Measurements from ENCODE around the gene CNTNAP2.
"Not testable (repeated sequence)": the region's sequence is repeated elsewhere in the genome, so short reads cannot be mapped to it uniquely, and the experiment has no call there.

The CNTNAP2 gene

DNA sequence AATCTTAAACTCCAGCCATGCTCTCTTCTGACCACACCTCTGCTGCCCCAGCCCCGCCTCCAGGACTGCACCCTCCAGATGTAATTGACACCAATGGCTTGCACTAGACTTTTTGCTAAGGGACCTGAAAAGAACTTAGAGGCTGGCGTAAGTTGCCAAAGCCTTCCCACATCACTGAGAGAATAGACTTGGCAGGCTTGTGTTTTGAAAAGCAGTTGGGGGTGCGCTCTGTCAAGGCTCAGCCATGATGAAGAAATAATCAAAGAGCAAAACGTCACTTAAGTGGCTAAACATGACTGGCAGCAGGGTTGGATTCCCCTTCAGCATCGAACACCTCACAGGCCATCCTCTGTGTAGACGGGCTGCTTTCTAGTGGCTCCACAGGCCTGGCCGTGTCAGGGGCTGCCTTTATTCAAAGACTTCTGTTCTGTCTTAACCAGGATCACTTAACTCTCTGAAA is 2278.8 kb downstream of the CNTNAP2 start:
- DNase-seq, result no peak

DNA sequence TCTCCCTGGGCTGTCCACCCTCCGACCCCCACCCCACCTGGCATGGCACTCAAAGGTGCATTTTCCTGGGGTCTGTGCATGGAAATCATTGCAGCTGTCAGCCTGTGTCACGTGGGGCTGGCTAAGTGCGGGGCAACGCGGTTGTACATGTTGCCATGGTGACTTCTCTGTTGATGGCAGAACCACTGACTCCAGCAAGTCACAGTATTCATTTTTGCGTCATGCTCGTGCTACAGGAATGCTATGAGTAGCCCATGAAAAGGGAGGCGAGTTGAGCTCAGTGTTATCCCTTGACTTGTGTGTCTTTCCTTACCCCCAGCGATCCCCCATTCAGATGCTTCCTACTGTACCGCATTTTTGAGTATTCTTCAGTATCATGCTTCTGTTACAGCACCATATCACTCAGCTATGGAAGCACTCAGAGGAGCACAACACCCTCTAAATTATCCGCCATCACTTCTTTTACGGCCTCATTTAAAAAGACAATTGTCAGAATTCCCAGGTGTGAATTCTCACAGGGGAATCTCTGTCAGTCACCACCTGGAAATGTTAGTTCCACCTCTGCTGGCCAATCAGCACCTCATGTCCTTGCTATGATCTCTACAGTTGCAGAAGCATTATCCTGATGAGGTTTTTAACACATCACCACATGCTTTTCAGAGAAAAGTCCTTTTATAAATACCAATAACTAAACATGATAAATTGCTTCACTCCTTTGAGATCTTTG is 2279.6 kb downstream of the CNTNAP2 start:
- no peak for DNase-seq

DNA sequence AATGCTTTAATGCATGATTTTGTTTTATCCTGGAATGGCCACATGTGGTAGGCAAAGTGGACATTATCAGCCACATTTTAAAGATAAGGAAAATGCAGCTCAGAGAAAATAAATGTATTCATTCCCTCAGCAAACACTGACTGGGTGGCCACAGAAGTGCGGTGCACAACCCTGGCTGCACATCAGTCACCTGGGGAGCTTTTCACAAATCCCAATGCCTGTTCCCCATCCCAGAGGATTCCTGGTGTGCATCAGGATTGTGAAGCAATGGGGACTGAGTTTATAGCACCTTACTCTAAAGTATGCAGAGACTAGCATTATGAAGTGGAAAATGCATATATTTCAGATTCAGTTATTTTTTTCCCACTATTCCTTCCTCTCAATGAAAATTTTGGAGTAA is 2280.5 kb downstream of the CNTNAP2 start:
- no peak for DNase-seq

DNA sequence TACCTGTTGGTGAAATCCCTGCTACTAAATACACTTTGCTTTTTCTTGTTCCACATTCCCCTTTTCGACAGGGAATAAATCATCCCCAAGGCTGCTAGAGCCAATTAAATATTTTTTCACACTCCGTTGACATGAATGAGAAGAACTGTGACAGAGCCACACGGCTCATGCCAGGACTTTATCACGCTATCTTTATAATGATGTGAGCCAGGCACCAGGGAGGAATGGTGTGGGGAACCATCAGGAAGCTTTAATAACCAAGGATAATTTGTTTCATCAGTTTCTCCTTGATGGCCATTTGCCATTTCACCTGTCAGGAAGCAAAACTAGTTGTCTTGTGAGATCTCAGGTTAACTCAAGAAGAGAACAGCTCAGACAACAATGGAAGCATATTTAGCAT is 2280.9 kb downstream of the CNTNAP2 start:
- DNase-seq, result peak; percentile 36

DNA sequence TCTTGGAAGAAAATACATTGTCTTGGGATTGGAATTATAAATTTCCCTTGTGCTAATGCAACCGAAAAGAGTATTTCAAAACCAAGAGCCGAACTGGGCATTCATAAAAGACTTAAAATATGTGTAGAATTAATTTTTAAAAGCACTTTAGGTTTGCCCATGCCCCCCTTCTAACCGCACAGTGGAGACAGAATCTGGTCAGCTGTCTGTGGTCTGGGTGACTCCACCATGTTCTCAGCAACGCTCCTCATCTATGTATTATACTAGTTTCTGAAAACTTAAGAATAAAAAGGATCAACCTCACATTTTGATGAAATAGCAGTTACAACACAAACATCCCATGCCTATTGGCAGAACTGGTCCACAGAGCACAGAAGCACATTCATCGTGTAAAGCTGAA is 2281.4 kb downstream of the CNTNAP2 start:
- DNase-seq, result no peak

DNA sequence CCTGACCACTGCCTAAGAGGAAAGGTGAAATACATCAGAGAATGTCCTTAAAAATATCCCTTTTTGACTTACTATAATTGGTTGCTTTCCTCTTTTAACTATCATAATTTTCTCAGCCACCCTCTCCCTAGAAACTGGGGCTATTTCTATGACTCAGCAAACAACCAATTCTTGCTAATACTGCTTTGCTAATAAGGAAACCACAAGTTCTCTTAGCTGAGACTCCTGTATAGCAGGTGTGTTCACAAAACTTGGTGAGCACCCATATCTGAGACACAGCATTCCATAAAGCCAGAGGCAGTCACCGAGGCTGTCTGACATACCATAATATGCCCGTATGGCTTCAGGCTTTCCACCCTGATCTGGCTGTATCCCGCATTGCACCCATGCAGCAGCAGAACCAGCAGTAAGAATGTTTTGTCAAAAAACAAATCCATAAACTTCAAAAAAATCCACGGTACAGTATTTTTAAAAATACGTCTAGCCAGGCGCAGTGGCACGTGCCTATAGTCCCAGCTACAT is 2282.3 kb downstream of the CNTNAP2 start:
- DNase-seq, result no peak

DNA sequence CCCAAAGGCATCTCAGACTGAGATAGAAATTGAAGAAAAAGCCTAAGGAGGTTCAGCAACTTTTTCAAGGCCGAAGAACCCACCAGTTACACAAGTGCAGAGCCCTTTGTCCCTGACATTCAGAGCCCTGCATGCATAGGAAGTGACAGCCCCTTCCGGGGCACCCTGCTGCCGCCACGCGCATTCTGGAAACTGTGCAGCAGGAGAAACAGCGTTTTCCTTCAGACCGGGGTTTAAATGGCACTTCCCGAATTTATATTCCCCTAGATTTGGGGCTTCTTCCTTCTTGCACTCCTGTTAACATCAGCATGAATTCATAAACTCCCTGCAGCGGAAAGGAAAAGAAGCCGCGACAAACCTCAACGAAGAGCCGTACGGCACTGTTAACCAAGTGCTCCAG is 2283.5 kb downstream of the CNTNAP2 start:
- DNase-seq, result no peak

DNA sequence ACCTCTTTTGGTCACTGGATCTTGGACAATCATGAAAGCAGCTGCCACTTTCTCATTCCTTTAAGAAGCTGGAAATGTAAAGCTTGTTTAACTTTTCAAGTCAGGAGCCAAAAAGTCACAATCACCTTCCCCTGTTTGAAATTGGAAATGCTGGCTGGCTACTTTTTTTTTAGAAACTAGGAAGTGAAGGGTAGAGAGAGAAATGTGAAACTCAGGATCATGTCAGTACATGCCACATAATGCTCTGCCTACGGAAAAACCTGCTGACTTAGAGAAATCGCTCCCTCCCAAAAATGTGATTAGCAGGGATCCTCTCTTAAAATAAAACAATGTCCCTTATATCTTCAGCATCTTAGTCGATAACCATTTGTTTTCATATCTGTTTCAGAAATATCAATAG is 2285.6 kb downstream of the CNTNAP2 start:
- DNase-seq, result peak; percentile 90

DNA sequence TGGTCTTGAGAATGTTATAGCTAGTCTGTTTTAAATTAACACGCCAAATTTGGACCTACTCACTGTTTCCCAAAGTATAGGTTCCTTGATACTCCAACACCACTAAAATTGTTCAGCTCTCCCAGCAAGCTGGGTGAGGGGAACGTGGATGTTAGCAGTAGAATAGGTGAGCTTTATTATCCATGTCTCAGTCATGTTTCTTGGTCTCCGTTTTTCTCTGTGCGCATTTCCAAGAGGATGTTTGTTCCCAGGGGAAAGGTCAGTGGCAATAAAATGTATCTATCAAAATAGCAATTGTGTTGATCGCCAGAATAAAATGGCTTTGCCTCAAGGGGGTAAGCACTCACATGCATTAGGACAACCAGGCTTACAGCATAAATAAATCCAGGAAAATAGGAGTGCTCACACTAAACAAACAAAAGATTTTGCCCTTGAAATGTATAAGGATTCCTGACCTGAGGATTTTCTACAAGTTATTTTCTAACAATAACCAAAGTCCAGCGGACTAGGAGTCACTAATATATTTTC is 2286.9 kb downstream of the CNTNAP2 start:
- no peak for DNase-seq

DNA sequence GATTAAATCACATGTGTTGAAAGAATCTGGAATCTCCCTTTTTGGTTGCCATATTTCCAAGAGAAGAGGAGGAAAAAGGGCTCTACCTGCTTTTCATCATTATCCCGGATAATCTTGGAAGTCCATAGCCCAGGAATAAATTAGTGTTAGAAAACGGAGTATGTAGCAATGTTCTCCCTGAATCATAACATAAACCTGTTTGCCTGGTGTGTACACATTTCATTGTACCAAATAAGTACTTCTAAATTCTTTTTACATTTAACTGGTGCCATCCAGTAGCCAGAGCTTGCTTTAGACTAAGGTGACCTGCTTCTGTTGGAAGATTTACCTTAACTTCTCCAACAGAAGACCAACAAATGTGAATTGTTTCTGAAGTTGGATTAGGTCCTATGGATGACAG is 2291.7 kb downstream of the CNTNAP2 start:
- no peak for DNase-seq

DNA sequence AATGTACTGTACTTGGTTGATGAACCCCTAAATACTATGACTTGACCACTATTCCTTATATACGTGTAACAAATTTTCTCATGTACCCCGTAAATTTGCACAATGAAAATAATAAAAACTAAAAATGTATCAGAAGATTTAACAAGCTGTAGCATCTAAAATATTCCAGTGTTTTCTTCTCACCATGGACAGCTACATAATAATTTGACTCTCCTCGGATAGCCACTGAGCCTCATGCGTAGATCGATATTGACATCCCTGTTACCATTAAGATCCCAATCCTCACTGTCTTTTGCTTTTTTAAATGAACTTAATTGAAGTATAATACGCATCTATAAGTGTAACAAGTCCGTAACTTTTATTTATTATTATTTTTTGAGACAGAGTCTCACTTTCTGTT is 2294.3 kb downstream of the CNTNAP2 start:
- no peak for DNase-seq

DNA sequence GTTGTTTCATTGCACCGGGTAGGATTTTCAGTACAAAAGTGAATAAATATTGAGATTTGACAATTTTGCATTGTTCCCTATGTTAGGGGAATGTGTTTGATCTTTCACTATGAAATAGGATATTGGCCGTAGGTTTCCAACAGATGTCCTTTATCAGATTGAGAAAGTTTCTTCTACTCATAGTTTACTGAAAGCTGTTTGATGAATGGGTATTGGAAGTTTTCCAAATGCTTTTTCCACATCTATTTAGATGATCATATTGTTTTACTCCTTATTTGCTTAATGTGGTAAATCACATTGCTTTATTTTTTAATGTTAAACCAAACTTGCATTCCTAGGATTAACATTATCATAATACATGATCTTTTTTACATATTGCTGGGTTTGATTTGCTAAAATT is 2296.1 kb downstream of the CNTNAP2 start:
- DNase-seq, result no peak

DNA sequence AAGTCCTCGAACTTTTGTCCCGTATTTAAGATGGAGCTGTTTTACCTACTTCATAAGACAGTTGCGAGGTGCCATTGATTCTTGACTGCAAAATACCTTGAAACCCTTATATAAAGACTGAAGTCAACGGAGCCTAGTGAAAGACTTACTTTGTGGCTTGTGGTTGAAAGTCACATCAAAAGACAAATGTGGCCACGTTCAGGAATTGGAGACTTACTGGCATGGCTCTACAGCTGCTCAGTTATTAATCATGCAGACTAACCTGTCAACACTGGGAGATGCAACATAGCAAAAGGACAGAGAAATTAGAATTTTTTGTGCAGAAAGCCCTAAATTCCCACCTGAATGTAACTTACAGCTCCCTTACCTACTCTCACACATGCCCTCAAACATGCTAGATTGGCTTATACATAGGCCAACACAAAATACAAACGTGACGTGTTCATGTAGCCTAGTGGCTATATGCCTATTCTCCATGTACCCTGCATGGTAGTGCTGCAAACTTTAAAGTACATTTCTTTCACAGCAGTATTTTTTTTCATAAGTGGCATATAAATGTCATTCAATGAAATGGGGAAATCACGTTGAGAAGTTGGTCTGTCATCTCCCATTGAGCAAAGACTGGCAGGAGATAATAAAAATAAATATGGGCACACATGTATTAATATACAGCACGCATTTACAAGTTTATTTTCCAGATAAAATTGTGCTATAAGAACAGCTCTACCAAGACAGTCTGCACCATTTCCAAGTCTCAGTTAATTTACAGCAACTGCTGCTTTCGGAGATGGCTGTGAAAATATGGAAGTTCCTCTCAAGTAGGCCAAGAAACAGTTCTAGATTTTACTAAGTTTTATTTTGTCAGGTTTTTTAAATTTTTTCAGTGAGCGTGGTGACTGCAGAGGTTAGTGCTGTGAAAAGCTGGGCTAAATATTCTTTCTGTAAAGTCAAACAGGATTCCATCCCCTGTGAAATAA is 2303.5 kb downstream of the CNTNAP2 start:
- DNase-seq, result no peak

DNA sequence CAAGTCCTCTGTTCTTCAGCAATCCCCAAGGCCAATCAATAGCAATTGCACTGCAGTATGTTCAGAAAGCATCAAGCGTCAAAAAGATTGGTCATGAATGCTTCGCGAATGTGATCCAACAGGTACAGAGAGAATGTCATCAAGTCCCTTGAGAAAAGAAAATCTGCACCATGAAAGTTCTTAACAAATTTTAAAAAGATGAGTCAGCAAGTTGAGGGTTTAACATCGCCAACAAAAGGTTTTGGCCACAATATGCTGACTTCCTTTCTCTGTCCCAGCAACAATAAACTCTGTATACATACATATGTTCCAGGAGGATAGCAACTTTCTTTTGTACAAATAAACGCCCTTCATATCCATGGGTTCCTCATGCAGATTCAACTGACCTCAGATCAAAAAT is 2305.4 kb downstream of the CNTNAP2 start:
- no peak for DNase-seq

DNA sequence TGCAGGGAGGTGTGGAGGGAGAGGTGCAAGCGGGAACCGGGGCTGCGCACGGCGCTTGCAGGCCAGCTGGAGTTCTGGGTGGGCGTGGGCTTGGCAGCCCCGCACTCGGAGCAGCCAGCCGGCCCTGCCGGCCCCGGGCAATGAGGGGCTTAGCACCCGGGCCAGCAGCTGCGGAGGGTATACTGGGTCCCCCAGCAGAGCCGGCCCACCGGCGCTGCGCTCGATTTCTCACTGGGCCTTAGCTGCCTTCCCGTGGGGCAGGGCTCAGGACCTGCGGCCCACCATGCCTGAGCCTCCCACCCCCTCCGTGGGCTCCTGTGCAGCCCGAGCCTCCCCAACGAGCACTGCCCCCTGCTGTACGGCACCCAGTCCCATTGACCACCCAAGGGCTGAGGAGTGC is 2309.8 kb downstream of the CNTNAP2 start:
- not testable (repeated sequence) for DNase-seq

DNA sequence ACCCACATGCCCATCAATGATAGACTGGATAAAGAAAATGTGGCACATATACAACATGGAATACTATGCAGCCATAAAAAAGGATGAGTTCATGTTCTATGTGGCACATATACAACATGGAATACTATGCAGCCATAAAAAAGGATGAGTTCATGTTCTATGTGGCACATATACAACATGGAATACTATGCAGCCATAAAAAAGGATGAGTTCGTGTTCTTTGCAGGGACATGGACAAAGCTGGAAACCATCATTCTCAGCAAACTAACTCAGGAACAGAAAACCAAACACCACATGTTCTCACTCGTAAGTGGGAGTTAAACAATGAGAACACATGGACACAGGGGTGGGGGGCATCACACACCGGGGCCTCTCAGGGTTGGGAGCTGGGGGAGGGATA is 2314.1 kb downstream of the CNTNAP2 start:
- DNase-seq, result not testable (repeated sequence)

DNA sequence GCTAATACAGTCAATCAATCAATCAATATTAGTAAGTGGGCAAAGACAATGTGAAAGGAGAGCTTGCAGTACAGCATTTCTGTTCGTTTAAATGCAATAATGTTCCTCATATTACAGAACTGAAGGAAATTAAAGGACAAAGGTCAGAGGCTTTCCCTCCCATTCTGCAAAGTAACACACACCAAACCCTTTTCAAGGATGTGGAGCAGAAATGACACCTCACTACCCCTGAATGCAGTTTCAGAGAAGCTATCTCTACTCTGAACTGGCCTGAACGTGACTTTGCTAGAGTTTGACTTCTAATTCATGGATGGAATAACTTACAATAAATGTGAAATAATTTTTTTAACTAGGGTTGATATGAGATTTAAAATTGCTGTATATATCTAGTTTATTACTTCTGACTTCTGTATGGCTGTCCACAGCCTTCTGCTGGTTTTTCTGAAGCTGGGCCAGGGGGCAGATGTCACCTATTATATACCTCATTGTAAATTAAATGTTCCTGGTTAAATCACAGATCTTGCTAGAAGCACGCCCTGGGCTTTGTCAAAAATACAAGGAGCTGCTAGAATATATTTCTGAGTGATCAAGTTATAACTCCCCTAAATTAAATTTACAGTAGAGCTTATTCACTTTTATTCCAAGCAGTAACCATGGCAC is 2317.1 kb downstream of the CNTNAP2 start:
- peak; percentile 48 for DNase-seq

DNA sequence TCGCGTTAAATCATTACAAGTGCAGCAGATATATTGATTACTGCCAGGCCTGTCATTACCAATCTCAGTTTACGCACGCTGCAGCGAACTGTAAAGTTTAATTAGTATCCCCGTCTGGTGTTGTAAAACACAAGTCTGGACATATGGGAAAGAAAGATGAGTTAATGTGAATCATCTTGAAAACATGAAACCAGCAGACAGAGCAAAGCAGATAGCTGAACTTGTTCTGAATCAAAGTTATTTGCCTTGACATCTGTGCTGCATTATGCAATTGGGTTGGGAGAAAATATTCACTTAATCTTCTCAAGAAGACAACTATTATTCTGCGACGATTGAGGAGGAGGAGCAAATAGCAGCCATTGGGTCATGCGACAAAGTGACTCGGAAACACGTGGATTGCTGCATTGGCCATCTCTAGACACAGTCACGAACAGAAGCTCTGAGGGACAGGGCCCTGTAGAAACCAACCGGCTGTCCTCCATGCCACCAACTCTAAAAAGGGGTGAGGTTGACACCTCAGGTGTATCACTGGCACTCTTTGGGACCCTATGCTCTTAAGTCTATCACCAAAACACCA is 2317.7 kb downstream of the CNTNAP2 start:
- peak; percentile 88 for DNase-seq

DNA sequence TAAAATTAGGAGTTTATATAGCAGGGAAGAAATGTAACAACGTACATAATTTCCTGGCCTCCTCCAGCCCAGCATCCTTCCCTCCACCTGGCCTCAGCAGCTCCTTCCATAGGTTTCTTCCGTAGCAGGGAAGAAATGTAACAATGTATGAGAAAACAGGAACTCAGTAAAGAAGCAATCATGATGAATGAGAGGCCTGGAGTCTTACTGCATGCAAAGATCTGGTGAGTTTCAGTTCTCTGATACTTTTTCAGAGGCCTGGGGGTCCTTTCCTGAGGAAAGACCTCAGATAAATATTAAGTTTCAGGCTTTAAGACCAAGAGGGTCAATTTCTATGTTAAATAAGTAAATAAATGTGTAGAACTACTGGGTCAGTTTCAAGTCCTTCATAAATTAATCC is 2318.3 kb downstream of the CNTNAP2 start:
- no peak for DNase-seq

DNA sequence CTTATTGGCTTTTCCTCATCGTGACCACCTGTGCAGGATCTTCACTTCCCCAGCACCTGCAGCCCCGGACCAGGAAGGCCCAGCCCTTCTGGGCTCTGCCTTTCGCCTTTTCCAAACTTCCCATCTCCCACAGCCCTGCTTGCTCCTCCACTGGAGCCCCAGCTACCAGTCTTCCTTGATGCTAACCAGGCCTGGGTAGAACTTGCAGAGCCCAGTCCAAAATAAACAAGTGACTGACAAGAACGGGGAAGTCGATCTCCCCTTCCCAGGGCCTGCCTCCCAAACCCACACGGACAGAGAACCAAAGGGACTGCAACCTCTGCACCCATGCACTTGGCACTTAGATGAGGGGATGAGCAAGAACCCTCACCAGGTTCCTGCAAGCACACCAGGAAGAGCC is 2319.1 kb downstream of the CNTNAP2 start:
- DNase-seq, result no peak

DNA sequence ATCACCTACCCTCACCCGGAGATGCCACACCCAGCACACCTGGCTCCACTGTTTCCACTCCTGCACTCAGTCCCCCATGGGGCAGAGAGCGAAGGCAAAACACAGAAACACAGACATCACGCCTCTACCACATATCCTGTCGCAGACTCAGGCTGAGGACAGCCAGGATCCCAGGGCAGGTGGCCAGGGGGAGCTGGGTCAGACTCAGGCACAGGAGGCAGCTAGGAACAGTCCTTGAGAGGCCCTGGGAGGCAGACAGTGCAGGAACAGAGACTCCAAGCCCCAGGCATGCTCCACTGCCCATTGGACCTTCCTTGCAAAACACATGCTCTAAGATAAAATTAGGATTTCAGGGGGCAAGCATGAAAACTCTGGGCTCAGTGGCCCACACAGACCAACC is 2319.5 kb downstream of the CNTNAP2 start:
- DNase-seq, result no peak

DNA sequence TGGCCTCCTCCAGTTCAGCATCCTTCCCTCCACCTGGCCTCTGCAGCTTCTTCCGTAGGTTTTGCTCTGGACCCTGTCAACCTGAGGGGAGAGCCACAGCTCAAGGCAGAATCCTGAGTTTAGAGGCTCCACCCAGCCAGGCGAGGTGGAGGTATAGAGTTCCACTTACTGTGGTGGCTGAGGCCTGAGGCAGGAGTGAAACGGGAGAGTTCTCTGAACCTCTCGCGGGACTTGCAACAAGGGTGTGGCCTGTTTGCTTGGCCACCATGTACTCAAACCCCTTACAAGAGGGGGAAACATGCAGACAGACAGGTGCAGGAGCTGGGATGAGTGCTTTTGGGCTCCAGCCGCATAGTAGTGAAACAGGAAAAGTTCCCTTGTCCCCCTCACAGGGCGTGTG is 2320.0 kb downstream of the CNTNAP2 start:
- peak; percentile 56 for DNase-seq

DNA sequence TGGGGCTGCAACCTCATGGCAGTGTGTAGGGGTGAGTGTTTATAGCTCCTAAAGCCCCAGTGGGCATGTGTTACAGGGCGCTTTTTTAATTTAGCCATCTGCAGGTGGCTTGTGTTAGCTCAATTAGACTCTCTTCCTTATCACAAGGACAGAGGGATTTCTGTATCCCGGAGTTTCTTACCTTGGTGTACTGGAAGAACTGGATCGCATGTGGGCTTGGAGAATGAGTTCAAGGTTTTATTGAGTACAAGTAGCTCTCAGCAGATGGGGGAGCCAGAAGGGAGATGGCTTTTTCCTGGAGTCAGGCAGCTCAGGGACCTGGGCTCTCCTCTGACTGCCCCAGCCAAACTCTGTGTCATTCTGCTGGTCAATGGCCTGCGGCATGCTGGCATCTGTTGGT is 2320.4 kb downstream of the CNTNAP2 start:
- DNase-seq, result peak; percentile 56
